ENCODE data around the gene EIF4G1.
"Not testable (repeated sequence)": the region's sequence is repeated elsewhere in the genome, so short reads cannot be mapped to it uniquely, and the experiment has no call there.

The EIF4G1 gene

GRCh38 chr3:184336547-184337398 lies 22.4 kb downstream of the EIF4G1 start:
- DNase-seq: peak; percentile 7

GRCh38 chr3:184337399-184337714 lies 23.0 kb downstream of the EIF4G1 start, which contains the start of gene FAM131A:
FAM131A (plus strand) TSS chr3:184337600; CDS start chr3:184337631, 31 bp downstream.
- no peak for DNase-seq

DNA sequence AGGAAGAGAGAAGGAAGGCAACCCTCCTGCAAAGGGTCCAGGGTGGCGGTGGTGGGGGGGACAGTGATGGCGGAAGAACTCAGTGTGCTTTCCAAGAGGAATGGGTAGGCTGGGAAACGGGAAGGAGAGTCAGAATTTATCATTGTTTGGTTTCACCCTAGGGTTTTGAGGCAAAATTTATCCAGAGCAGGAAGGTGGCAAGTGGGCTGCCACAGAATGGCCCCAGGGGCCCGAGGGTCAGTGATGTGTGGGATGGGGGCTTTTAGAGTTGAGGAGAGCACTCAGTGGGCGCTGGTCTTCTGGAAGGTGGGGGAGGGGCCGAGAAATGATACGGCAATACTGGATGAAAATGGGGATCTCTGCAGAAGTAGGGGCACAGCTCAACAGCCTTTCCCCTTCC lies 23.6 kb downstream of the EIF4G1 start:
- DNase-seq: no peak

- peak; percentile 75 for DNase-seq
These were observed 24.1 kb downstream of the EIF4G1 start for GRCh38 chr3:184338511-184338945.

- DNase-seq: peak; percentile 16
These were observed 24.6 kb downstream of the EIF4G1 start for GRCh38 chr3:184339001-184339400.

DNA sequence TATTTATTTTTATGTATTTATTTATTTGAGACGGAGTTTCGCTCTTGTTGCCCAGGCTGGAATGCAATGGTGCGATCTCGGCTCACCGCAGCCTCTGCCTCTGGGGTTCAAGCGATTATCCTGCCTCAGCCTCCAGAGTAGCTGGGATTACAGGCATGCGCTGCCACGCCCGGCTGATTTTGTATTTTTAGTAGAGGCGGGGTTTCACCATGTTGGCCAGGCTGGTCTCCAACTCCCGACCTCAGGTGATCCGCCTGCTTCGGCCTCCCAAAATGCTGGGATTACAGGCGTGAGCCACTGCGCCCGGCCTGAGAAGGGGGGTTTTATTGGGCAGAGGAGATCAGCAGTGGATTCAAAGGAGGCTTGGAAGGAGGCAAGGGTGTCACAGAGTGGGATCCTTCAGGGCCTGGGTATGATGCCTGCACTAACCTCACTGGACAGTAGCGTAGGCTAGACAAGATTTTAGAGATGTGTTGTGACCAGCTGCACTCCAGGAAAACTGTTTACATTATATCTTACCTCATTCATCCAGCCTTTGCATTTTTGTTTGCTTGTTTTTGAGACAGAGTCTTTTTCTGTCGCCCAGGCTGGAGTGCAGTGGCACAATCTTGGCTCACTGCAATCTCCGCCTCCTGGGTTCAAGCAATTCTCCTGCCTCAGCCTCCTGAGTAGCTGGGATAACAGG lies 25.2 kb downstream of the EIF4G1 start:
- DNase-seq: not testable (repeated sequence)

- no peak for DNase-seq
These were observed 27.5 kb downstream of the EIF4G1 start for GRCh38 chr3:184341925-184342324.

DNA sequence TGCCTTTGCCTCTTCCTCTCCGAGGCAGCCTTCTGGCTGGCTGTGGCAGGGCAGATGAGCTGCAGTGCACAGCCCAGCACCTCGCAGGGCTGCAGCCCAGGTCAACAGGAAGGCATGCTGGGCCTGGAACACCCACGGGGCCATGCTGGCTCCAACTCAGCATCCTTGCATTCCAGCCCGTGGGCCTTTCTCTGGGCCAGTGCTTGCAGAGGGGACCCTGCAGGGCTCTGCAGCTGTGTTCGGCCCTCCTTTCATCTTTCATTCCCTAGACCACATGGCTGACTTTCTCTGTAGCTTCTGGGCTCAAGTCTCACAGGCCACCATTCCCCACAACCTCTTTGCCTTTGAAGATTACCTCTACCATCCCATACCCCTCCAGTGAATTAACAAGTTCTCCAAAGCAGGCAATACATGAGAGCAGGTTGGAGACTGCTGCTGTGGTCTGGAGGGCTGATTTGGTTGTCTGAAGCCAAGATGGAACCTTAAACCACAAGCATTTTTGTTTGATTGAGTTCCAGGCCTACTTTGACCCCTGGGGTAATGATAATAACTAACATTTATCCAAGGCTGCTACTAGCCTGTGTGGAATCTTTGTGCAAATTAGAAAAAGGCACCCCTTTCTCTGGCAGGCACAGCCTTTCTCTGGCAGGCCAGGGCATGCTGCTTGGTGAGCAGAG lies 28.9 kb downstream of the EIF4G1 start:
- no peak for DNase-seq

GRCh38 chr3:184344579-184345316 lies 30.3 kb downstream of the EIF4G1 start:
- no peak for DNase-seq

DNA sequence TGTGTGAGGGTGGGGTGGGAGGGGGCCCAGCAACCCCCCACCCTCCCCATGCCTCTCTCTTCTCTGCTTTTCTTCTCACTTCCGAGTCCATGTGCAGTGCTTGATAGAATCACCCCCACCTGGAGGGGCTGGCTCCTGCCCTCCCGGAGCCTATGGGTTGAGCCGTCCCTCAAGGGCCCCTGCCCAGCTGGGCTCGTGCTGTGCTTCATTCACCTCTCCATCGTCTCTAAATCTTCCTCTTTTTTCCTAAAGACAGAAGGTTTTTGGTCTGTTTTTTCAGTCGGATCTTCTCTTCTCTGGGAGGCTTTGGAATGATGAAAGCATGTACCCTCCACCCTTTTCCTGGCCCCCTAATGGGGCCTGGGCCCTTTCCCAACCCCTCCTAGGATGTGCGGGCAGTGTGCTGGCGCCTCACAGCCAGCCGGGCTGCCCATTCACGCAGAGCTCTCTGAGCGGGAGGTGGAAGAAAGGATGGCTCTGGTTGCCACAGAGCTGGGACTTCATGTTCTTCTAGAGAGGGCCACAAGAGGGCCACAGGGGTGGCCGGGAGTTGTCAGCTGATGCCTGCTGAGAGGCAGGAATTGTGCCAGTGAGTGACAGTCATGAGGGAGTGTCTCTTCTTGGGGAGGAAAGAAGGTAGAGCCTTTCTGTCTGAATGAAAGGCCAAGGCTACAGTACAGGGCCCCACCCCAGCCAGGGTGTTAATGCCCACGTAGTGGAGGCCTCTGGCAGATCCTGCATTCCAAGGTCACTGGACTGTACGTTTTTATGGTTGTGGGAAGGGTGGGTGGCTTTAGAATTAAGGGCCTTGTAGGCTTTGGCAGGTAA lies 31.1 kb downstream of the EIF4G1 start:
- no peak for DNase-seq

DNA sequence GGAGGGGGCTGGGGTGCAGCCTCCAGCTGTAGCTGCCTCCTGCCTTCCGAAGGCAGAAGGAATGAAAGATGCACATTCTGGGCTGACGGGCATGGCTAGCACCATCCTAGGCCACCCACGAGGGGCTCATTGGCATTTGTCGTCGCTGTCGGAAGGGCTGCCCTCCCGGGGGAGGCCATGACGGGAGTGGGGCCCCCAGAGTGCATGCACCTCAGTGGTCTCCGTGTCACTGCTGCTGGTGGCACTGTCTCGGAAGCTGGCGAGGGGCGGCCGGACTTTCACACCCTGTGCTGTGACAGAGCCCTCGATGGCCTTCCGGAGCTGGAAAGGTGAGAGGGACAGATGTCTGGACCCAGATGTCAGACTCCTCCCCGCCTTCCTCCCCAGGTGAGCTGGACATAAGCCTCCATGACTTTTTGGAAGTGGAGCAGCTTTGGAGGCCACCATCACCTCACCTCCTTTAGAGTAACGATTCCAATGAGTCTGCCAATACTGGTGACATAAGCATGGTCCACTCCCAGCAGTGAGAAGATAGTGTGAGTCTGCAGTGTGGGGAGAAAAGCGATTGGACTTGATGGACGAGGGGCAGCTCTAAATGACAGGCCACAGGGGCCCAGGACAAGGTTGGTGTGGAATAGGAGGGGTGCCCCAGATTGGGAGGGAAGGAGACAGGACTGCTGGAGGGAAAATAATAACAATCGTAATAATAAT lies 32.2 kb downstream of the EIF4G1 start:
- no peak for DNase-seq

DNA sequence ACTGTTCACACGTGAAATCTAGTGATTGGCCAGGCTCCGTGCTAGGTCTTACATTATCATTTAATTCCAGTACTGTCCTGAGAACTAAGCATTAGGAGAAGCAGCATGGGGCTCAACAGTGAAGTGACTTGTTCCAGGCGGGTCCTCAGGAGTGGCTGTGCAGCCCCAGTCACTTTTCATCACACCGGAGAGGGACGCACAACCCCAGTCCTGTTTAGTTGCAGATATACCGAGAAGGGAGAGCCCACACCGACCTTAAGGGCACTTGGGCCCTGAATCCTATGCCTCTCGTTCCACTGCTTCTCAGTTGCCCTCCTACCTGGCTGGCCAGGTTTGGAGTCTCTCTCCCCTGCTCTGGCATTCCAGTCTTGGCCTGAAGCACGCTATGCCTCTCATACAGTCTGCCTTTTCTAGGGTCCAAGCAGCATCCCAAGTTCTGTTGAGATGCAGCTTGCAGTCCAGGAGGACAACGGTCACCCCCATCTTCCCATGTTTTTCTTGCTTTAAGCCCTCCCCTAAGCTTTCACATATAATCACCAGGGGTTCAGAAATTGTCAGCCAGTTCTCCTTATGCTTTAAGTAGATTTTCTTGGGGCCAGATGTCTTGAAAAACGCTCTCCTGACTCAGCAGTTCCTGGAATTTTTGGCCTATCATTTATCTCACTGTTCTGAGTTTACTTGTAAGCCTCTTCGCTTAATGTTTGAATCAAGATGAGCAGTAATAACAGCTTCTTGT lies 33.1 kb downstream of the EIF4G1 start:
- DNase-seq: no peak

DNA sequence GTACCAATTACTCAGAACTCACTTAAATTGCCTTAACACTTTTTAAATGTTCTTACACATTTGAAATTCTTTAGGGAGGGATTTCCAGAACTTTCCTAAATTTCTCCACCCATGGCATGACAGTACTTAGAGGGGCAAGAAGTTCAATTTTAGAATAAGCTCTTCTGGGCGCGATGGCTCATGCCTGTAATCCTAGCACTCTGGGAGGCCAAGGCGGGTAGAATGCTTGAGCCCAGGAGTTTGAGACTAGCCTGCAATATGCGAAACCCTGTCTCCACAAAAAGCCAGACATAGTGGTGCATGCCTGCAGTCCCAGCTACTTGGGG lies 33.6 kb downstream of the EIF4G1 start:
- no peak for DNase-seq

GRCh38 chr3:184349563-184350470 lies 35.4 kb downstream of the EIF4G1 start:
- DNase-seq: no peak

DNA sequence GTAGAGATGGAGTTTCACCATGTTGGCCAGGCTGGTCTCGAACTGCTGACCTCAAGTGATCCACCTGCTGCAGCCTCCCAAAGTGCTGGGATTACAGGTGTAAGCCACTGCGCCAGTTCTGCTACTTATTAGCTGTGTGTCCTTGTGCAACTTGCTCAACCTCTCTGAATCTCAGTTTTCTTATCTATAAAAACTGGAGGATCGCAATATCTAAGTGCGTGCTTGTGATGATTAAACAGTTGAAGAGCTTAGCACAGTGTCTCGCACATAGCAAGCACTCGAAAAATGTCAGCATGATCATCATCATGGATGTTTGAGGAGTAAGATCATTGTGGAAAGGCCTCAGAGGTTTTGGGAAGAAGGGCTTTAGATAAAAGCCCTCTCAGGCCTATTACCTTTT lies 36.2 kb downstream of the EIF4G1 start:
- no peak for DNase-seq

DNA sequence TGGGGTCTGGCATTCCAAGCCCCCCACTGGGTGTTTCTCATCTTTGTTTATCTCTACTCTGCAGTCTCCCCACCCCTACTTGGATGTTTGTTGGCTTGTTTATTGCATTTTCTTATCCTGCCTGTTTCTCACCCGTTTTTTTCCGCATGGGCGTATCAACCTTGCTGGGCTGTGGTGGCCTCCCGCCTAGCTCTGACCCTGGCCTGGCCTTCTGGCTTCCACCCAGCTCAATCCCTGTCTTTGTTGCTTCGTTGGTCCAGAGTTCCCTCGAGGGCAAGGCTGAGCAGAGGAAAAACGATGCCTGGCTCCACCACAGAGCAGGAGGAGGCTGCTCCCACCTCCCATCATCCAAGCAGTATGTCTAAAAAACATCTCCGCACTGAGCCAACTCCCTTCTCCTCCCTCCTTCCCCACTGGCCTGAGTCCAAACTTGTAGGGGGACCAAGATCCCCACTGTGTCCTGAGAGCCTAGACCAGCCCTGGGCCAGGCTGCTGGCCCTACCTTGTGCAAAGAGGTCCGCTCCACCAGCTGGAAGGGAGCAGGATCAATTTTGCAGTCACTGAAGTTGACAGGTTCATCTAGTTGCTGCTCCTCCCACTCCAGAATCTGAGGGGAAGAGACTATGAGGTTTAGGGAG lies 37.2 kb downstream of the EIF4G1 start:
- DNase-seq: no peak

DNA sequence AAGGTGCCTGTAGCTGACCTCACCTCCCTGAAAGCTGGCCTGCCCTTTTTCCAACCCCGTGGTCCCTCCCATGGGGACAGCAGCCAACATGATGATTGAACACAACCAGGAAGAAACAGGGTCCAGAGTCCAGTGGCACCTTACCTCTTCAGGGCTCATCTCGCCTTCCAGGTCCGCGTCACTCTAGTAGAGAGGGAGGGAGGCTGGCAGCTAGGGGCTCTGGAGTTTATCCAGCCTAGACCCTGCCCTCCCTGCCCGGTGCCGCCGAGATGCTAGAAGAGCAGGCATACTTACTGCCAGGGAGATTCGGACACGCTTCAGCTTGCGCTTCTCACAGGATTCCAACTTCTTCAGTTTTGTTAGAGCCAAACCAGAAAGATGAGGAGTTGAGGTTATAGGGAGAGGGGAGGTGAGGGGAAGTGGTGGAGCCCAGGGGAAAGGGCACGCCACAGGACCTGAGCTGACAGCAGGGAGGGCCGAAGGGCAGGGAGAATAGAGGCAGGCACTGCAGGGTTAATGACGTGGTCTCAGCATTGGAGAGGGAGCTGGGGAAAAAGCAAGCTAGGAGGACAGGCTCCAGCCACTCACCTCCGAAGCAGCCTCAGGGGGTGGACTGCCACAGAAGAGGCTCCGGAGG lies 37.9 kb downstream of the EIF4G1 start:
- no peak for DNase-seq

- DNase-seq: no peak
These were observed 38.6 kb downstream of the EIF4G1 start for GRCh38 chr3:184352897-184353545.

Data from NCI-H748 treated with DMSO at 0.1 percent for 48 hours (cell line).